CD1c-positive myeloid dendritic cell (primary cell): ENCODE measurements around the gene OR13J1.
"Not testable (repeated sequence)": the region's sequence is repeated elsewhere in the genome, so short reads cannot be mapped to it uniquely, and the experiment has no call there.

Source experiments
- DNase-seq: peaks from one replicate; pipeline ENCODE4 v3.0.0-alpha.2; 2016; ENCODE audit errors: extremely low spot score

Gene OR13J1

DNA sequence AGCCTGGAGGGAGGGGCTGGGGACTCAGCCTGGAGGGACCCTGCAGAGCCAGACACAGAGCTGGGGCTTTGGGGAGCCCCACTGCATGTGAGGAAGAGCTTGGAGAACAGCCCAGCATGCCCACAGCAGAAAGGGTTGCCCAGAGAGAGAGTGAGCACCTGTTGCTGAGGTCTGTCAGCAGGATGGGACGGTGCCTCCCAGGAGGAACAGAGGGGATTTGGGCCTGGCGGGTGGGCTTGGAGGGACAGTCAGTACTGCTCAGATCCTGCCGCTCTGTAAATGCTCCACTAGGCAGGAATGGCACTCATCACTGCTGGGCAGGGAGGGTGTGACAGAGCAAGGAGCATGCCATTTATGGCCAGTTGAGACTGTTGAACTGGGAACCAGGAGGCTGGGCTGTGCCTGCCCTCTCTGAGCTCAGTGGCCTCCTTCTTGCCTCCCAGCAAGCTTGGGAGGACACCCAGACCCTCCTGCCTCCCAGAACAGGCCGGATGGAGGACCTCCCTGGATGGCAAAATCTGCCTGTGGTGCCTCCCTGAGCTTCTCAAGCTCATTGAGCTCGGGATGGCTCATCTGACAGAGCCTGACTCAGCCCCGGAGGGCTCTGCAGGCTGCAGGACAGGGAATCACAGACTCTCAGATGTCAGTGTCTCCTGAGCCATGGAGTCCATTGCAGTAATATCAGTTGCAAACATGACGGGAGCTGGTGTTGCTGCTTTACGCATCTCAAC lies 35.0 kb upstream of the OR13J1 start:
- DNase-seq, result no peak

DNA sequence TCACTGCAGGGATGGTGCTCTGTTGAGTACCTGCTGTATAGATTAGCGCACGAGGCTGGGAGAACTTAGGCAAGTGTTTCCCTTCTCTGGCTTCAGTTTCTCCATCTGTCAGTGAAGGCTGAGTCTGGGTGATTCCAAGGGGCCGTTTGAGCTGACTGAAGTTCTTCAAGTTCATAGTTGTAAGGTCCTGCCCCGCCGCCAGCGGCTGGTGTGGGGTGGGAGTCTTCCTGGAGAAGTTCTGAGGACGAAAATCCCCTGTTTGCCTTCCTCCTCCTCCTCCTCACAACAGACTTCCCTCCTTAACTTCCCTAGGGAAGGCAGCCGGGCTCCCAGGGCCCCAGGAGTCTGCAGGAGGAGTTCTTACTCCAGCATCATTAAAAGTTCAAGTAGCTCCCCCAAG lies 34.1 kb upstream of the OR13J1 start:
- no peak for DNase-seq

- DNase-seq, result peak; percentile 71
Measured at GRCh38 chr9:35903049-35903448, 32.8 kb upstream of the OR13J1 start.

- DNase-seq, result no peak
Measured at GRCh38 chr9:35899021-35899420, 28.8 kb upstream of the OR13J1 start.

GRCh38 chr9:35898337-35898736 lies 28.1 kb upstream of the OR13J1 start:
- DNase-seq, result no peak

- not testable (repeated sequence) for DNase-seq
Measured at GRCh38 chr9:35897376-35898099, 27.3 kb upstream of the OR13J1 start.

GRCh38 chr9:35896570-35896969 lies 26.4 kb upstream of the OR13J1 start:
- DNase-seq, result no peak

DNA sequence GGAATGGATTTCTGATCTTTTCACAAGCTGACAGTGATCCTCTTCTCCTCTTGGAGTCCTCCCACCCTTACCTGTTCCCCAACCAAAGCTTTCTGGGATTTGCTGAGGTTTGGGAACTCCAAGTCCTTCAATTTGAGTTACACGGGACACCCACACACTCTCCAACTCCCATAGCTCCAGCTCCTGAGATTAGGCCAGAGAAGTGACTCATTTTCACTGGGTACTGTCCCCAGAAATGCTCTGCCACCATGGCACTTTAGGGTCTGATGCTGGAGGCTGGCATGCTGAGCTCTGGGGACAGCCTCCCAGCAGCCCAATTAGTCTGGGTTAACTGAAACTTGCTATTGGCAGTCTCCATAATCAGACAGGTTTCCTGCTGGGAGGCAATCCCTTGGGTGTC lies 21.9 kb upstream of the OR13J1 start:
- DNase-seq, result peak; percentile 38

DNA sequence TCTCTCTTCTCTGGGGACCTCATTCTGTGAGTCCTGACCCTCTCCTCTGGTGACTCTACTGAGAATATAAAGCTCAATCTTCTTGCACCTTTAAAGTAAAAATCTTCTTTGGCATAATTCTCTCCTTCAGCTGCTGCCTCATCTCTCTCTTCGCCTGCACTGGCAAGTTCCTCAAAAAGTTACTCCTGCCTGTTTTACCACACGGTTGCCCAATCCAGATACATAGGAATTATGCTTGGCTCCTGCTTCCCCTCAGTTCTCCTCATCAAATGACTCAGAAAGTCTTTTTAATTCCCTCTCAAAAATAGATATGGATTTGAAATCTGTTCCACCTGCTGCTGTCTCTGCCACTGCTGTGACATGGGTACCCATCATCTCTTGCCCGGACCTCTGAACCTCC lies 21.4 kb upstream of the OR13J1 start:
- DNase-seq, result peak; percentile 76

GRCh38 chr9:35884908-35885307 lies 14.7 kb upstream of the OR13J1 start:
- not testable (repeated sequence) for DNase-seq

- DNase-seq, result no peak
Measured at GRCh38 chr9:35882996-35883395, 12.8 kb upstream of the OR13J1 start.

- DNase-seq, result peak; percentile 77
Measured at GRCh38 chr9:35882263-35882848, 12.2 kb upstream of the OR13J1 start.

DNA sequence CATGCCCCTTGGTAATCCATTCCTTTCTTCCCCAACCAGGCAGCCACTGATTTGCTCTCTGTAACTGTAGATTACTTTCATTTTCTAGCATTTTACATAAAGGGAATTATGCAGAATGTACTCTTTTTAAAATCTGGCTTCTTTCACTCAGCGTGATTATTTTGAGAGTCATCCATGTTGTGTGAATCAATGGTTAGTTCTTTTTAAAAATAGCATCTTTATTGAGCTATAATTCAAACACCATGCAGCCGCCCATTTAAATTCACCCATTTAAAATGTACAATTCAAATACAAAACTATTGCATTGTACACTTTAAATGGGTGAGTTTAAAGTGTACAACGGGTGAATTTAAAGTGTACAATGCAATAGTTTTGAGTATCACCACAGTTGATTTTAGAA lies 2.3 kb upstream of the OR13J1 start:
- no peak for DNase-seq

DNA sequence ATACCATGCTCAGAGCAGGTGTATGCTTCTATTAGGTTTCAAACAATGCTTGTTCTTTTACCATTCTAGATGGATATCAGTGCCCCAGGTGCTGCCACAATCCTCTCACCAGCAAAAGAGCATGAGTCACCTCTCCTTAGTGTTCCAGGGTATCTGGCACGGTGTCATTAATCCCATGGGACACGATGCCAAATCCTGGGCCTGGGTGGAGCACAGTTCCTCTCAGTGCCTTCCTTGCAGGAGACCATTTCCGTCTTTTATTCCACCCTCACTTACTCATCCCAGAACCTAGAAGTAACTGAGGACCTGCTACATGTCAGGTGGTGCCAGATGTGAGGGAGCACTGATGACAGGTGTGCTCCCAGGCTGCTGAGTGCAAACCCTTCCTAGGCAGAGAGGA lies 1.3 kb upstream of the OR13J1 start:
- DNase-seq, result no peak

- no peak for DNase-seq
Measured at GRCh38 chr9:35869621-35870216, 482 bp downstream of the OR13J1 start.

GRCh38 chr9:35868933-35869332 lies 1.3 kb downstream of the OR13J1 start:
- no peak for DNase-seq

- DNase-seq, result no peak
Measured at GRCh38 chr9:35867538-35867937, 2.7 kb downstream of the OR13J1 start.

- DNase-seq, result no peak
Measured at GRCh38 chr9:35864695-35865255, 5.4 kb downstream of the OR13J1 start.

GRCh38 chr9:35863583-35863982 lies 6.6 kb downstream of the OR13J1 start:
- DNase-seq, result no peak

DNA sequence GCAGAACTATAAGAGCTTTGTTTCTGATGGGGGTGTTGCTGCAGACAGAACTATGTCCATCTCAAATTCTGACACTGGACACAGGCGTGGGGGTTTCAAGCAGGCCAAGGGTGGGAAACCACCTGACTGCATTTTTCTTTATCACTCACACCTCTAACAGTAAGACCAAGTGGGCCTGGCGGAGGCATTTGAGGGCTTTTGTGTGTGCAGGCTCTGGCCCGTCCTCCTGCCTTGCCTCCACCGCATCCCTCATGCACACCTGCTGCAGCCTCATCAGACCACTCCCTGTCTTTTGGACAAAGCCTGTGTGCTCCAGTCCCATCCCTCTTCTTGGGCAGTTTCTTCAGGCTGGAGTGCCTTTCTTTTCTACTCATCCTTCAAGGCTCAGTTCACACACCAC lies 7.9 kb downstream of the OR13J1 start:
- no peak for DNase-seq

DNA sequence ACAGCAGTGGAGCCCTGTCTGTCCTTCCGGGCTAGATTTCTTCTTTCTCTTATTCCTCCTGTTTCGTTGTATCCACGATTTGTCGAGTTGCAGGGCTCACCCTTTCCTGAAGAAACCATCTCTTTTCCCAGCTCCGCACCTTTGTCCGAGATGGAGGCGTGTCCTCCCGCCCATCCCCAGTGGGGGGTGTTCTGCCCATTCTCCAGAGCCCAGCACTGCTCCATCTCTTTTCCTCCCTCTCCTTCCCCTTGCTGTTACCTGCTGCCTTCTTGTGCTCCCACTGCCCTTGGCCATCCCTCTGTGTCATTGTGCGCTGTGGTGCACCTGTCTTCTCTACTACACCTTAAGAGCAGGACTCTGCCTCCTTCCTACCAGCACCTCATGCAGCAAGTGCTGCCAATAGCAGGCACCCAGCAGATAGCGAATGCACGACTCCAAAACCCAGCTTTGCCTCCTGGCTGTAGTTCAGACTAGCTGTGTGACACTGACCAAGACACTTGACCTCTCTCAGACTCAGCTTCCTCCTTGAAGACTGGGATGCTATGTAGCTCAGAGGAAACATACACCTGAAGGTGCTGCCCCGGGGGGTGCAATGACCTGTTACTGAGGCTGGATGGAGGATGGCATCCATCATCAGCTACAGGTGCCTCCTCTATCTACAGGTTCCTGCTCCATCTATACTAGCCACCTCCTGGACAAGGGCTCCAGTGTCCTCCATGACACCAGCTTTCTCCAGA lies 8.9 kb downstream of the OR13J1 start:
- DNase-seq, result no peak

- DNase-seq, result no peak
Measured at GRCh38 chr9:35859990-35860339, 10.2 kb downstream of the OR13J1 start.
